Mesendoderm (in vitro differentiated cells): ENCODE measurements around the gene SELENOP.

Experiments used
- DNase-seq: peaks from one replicate; pipeline ENCODE4 v3.0.0; 2013
- H2AK5ac ChIP-seq: 2 replicates; pipeline ENCODE4 v1.6.1; 2013; ENCODE audit warnings: low read length, inconsistent platforms
- H2BK120ac ChIP-seq: 2 replicates; pipeline ENCODE4 v1.6.1; 2013; ENCODE audit warnings: low read depth, mild to moderate bottlenecking, low read length, moderate library complexity, mixed read lengths
- H2BK15ac ChIP-seq: replicated peaks from 2 replicates; pipeline ENCODE4 v1.6.1; 2013; ENCODE audit warnings: low read depth, mild to moderate bottlenecking, moderate library complexity
- H2BK5ac ChIP-seq: 2 replicates; pipeline ENCODE4 v1.6.1; 2013; ENCODE audit warnings: low read length, inconsistent platforms
- H3K18ac ChIP-seq: 2 replicates; pipeline ENCODE4 v1.6.1; 2013; ENCODE audit warnings: mild to moderate bottlenecking, low read length, mixed read lengths
- H3K23ac ChIP-seq: one replicate; pipeline ENCODE4 v1.6.1; 2013; ENCODE audit warnings: low read length
- H3K27ac ChIP-seq: 2 replicates; pipeline ENCODE4 v1.5.1; 2013; ENCODE audit warnings: low read depth, mild to moderate bottlenecking, inconsistent platforms, low read length, moderate library complexity
- H3K27me3 ChIP-seq: 2 replicates; pipeline ENCODE4 v1.6.1; 2013; ENCODE audit warnings: low read length, control low read depth, mild to moderate bottlenecking, inconsistent platforms; ENCODE audit not compliant: insufficient read depth, poor library complexity
- H3K36me3 ChIP-seq: 2 replicates; pipeline ENCODE4 v1.6.1; 2013; ENCODE audit warnings: low read length, inconsistent platforms; ENCODE audit not compliant: control insufficient read depth, insufficient read depth
- H3K4ac ChIP-seq: one replicate; pipeline ENCODE4 v1.6.1; 2013; ENCODE audit warnings: low read depth, mild to moderate bottlenecking, low read length, moderate library complexity
- H3K4me1 ChIP-seq: 2 replicates; pipeline ENCODE4 v1.6.1; 2013; ENCODE audit warnings: low read depth, low read length, inconsistent platforms; ENCODE audit not compliant: control insufficient read depth
- H3K4me2 ChIP-seq: 2 replicates; pipeline ENCODE4 v1.6.1; 2013; ENCODE audit warnings: low read length
- H3K4me3 ChIP-seq: 2 replicates; pipeline ENCODE4 v1.5.1; 2013; ENCODE audit warnings: mild to moderate bottlenecking, low read length
- H3K56ac ChIP-seq: one replicate; pipeline ENCODE4 v1.6.1; 2013; ENCODE audit warnings: low read length
- H3K79me1 ChIP-seq: 2 replicates; pipeline ENCODE4 v1.6.1; 2013; ENCODE audit warnings: low read length, inconsistent platforms
- H3K79me2 ChIP-seq: 2 replicates; pipeline ENCODE4 v1.6.1; 2013; ENCODE audit warnings: mild to moderate bottlenecking, low read length; ENCODE audit not compliant: control insufficient read depth, insufficient read depth
- H3K9ac ChIP-seq: 2 replicates; pipeline ENCODE4 v1.6.1; 2013; ENCODE audit warnings: low read length, inconsistent platforms
- H4K5ac ChIP-seq: one replicate; pipeline ENCODE4 v1.6.1; 2013; ENCODE audit warnings: low read length
- H4K8ac ChIP-seq: one replicate; pipeline ENCODE4 v1.6.1; 2013; ENCODE audit warnings: low read depth, mild to moderate bottlenecking, control low read depth, low read length, moderate library complexity
- WGBS: extraction: QIAGEN DNeasy Blood & Tissue Kit; methylation state at CpG from one replicate; pipeline ENCODE4 v1.1.7; 2013; ENCODE audit warnings: low lambda C conversion rate, missing lambda C conversion rate; ENCODE audit not compliant: insufficient coverage; ENCODE audit errors: extremely low coverage; 5-methylcytosine and 5-hydroxymethylcytosine counted together

Gene SELENOP

DNA sequence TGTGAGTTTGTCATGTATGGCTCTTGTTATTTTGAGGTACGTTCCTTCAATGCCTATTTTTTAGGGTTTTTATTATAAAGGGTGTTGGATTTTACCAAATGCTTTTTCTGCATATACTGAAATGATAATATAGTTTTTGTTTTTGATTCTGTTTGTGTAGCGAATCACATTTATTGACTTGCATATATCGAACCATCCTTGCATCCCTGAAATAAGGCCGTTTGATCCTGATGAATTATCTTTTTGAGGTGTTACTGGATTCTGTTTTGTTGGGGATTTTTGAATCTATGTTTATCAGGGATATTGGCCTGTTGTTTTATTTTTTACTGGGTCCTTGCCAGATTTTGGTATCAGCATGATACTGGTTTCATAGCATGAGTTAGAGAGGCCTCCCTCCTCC lies 25.9 kb downstream of the SELENOP start:
- Histone ChIP-seq H2BK15ac (no peak overlapping the region), H3K4me2 (no peak overlapping the region), H3K79me2 (no peaks in the 10 kb centered on the region), H3K27ac (no peak overlapping the region), H2AK5ac (no peak overlapping the region), H3K79me1 (no peaks in the 10 kb centered on the region), H3K23ac (no peak overlapping the region), H2BK120ac (no peak overlapping the region), H3K4me1 (no peaks in the 10 kb centered on the region), H2BK5ac (no peak overlapping the region), H4K8ac (no peak overlapping the region), H3K36me3 (no peaks in the 10 kb centered on the region), H3K56ac (no peak overlapping the region), H3K27me3 (no peaks in the 10 kb centered on the region), H4K5ac (no peak overlapping the region), H3K18ac (no peak overlapping the region), H3K9ac (no peak overlapping the region), H3K4ac (no peak overlapping the region), H3K4me3 (no peak overlapping the region)
- WGBS, result no CpG with 5 or more reads among the region's 4 CpGs
- DNase-seq, result no peak

DNA sequence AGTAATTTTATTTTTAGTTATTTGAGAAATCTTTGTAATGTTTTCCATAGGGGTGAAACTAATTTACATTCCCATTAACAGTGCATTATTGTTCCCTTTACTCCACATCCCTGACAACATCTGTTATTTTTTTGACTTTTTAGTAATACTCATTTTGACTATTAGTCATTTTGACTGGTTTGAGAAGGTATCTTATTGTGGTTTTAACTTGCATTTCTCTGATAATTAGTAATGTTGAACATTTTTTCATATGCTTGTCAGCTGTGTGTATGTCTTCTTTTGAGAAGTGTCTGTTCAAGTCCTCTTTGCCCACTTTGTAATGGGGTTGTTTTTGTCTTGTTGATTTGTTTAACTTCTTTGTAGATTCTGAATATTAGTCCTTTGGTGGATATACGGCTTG lies 27.6 kb downstream of the SELENOP start:
- Histone ChIP-seq H2BK120ac (no peak overlapping the region), H2BK5ac (no peak overlapping the region), H3K36me3 (no peaks in the 10 kb centered on the region), H3K4ac (no peak overlapping the region), H3K4me1 (no peaks in the 10 kb centered on the region), H3K4me2 (no peak overlapping the region), H4K5ac (no peak overlapping the region), H4K8ac (no peak overlapping the region), H3K56ac (no peak overlapping the region), H3K27me3 (no peaks in the 10 kb centered on the region), H2BK15ac (no peak overlapping the region), H3K79me2 (no peaks in the 10 kb centered on the region), H3K79me1 (no peaks in the 10 kb centered on the region), H3K27ac (no peak overlapping the region), H3K23ac (no peak overlapping the region), H2AK5ac (no peak overlapping the region), H3K9ac (no peak overlapping the region), H3K4me3 (no peak overlapping the region), H3K18ac (no peak overlapping the region)
- DNase-seq, result no peak
- no CpG with 5 or more reads among the region's 1 CpG for WGBS

DNA sequence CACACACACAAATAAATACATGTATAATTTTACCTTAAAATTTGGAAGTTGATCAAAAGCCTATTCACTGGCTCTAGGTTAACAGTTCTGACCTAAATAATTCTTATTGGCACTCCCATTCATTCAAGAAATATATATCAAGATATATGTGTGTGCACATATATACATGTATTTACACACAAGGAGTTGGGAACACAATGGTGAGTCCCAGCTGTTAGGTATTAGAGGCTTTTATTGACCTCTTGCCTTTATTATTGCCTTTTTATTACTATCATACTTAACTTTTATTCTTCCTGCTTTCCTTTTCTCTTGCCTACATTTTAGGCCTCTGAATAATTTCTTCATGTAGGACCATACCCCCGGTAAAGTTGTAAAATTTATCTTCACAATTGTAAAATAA lies 30.1 kb downstream of the SELENOP start:
- Histone ChIP-seq H2AK5ac (no peak overlapping the region), H3K79me2 (no peaks in the 10 kb centered on the region), H3K79me1 (no peaks in the 10 kb centered on the region), H3K4me2 (no peak overlapping the region), H2BK15ac (no peak overlapping the region), H3K27ac (no peak overlapping the region), H3K23ac (no peak overlapping the region), H2BK5ac (no peak overlapping the region), H3K27me3 (no peaks in the 10 kb centered on the region), H3K4me1 (no peaks in the 10 kb centered on the region), H3K9ac (no peak overlapping the region), H2BK120ac (no peak overlapping the region), H4K5ac (no peak overlapping the region), H3K4ac (no peak overlapping the region), H3K56ac (no peak overlapping the region), H3K36me3 (no peaks in the 10 kb centered on the region), H3K4me3 (no peak overlapping the region), H4K8ac (no peak overlapping the region), H3K18ac (no peak overlapping the region)
- no peak for DNase-seq
- no CpG with 5 or more reads among the region's 1 CpG for WGBS

DNA sequence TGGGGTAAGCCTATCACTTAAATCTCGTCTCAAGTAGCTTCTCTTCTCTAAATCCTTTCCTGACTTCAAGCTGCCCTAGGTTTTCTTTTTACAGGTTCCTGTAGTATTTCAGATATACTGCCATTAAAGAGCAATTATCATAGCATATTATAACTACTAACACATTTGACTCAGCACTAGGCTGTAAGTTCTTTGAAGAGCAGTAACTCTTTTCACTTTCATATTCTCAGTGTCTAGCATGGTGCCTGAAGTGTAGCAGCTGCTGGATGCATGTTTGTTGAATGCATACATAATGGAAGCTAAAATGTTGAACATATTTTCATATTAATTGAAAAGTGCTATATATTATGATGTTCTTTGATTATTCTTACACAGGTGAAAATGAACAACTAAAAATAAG lies 32.6 kb downstream of the SELENOP start:
- no CpG with 5 or more reads among the region's 1 CpG for WGBS
- no peak for DNase-seq

DNA sequence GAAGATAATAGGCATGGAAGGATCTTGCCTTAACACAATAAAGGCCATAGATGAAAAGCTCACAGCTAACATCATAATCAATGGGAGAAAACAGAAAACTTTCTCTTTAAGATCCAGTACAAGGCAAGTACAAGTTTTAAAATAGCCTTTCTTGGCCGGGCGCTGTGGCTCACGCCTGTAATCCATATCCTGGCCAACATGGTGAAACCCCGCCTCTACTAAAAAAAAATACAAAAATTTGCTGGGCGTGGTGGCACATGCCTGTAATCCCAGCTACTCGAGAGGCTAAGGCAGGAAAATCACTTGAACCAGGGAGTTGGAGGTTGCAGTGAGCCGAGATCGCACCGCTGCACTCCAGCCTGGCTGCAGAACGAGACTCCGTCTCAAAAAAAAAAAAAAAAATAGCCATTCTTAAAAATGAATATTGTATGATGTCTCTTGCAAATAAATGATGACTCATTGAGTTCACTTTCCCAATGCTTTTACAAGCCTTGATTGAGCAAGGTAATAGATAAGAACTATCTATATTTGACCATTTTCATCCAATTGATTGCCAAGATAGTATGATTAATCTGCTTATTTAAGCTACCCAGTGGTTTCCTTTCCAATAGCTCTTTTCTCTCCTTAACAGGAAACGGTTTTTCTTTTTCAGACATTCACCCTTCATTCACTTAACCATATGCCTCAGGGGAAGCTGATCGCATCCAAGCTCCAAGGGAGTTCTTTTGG lies 39.3 kb downstream of the SELENOP start:
- Histone ChIP-seq H2BK120ac (no peak overlapping the region), H4K5ac (no peak overlapping the region), H3K4me3 (no peak overlapping the region), H4K8ac (no peak overlapping the region), H3K79me2 (no peaks in the 10 kb centered on the region), H3K36me3 (no peaks in the 10 kb centered on the region), H2AK5ac (no peak overlapping the region), H3K23ac (no peak overlapping the region), H3K56ac (no peak overlapping the region), H2BK15ac (no peak overlapping the region), H3K18ac (no peak overlapping the region), H2BK5ac (no peak overlapping the region), H3K79me1 (no peaks in the 10 kb centered on the region), H3K4me2 (no peak overlapping the region), H3K27ac (no peak overlapping the region), H3K4me1 (no peaks in the 10 kb centered on the region), H3K27me3 (no peaks in the 10 kb centered on the region), H3K4ac (no peak overlapping the region), H3K9ac (no peak overlapping the region)
- DNase-seq, result no peak
- WGBS, result no CpG with 5 or more reads among the region's 13 CpGs

More for the DNA sequence above, 32.6 kb downstream of the SELENOP start:
- Histone ChIP-seq H3K27me3 (no peaks in the 10 kb centered on the region), H3K79me1 (no peaks in the 10 kb centered on the region), H3K18ac (no peak overlapping the region), H3K4me1 (no peaks in the 10 kb centered on the region), H3K79me2 (no peaks in the 10 kb centered on the region), H3K56ac (no peak overlapping the region), H3K23ac (no peak overlapping the region), H4K5ac (no peak overlapping the region), H2BK15ac (no peak overlapping the region), H2BK5ac (no peak overlapping the region), H4K8ac (no peak overlapping the region), H3K4me3 (no peak overlapping the region), H2BK120ac (no peak overlapping the region), H2AK5ac (no peak overlapping the region), H3K36me3 (no peaks in the 10 kb centered on the region), H3K9ac (no peak overlapping the region), H3K27ac (no peak overlapping the region), H3K4me2 (no peak overlapping the region), H3K4ac (no peak overlapping the region)

DNA sequence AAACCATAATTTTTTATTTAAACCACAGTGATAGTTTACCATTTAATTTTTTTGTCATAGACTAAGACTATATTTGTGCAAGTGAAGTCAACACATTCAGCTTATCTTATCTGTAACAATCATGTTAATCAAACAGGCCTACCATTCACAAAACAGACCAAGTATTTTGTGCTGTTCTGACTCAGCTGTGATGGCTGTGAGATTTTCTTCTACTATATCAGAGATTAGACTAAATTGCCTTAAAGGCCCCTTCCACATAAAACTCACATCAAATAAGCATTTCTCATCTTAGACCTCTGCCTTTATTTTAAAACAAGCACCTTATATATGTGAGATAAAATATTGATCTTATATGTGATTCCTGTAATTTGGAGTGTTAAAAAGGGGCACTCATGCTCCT lies 41.7 kb downstream of the SELENOP start:
- Histone ChIP-seq H2BK15ac (no peak overlapping the region), H3K27me3 (no peaks in the 10 kb centered on the region), H3K9ac (no peak overlapping the region), H4K8ac (no peak overlapping the region), H4K5ac (no peak overlapping the region), H3K23ac (no peak overlapping the region), H3K79me1 (no peaks in the 10 kb centered on the region), H3K4me1 (no peaks in the 10 kb centered on the region), H2BK120ac (no peak overlapping the region), H3K4ac (no peak overlapping the region), H3K4me2 (no peak overlapping the region), H3K4me3 (no peak overlapping the region), H3K36me3 (no peaks in the 10 kb centered on the region), H3K79me2 (no peaks in the 10 kb centered on the region), H3K56ac (no peak overlapping the region), H3K18ac (no peak overlapping the region), H3K27ac (no peak overlapping the region), H2AK5ac (no peak overlapping the region), H2BK5ac (no peak overlapping the region)
- DNase-seq, result no peak
